Loucy (cell line): Measurements from ENCODE around the gene TRIM31.

Source experiments
- H2AFZ ChIP-seq: fragments of 200-600 bp; sonication (generic); 2 replicates; pipeline ENCODE4 v1.6.0; 2016; ENCODE audit warnings: antibody characterized with exemption, mild to moderate bottlenecking, low read length, moderate library complexity
- H3F3A ChIP-seq: fragments of 200-600 bp; 2 replicates; pipeline ENCODE4 v1.6.0; 2016; ENCODE audit warnings: antibody characterized with exemption, low read depth, mild to moderate bottlenecking
- H3K27me3 ChIP-seq: fragments of 200-600 bp; sonication (generic); 2 replicates; pipeline ENCODE4 v1.6.1; 2014; ENCODE audit warnings: low read length, mild to moderate bottlenecking; ENCODE audit not compliant: insufficient read depth, poor library complexity, severe bottlenecking
- H3K36me3 ChIP-seq: fragments of 200-600 bp; sonication (generic); 2 replicates; pipeline ENCODE4 v1.6.1; 2016; ENCODE audit warnings: low read length; ENCODE audit not compliant: insufficient read depth
- H3K4me1 ChIP-seq: fragments of 200-600 bp; sonication (generic); 2 replicates; pipeline ENCODE4 v1.5.1; 2014; ENCODE audit warnings: low read length, mild to moderate bottlenecking; ENCODE audit not compliant: insufficient read depth, poor library complexity, severe bottlenecking
- H3K4me2 ChIP-seq: fragments of 200-600 bp; sonication (generic); 2 replicates; pipeline ENCODE4 v1.6.0; 2014; ENCODE audit warnings: antibody characterized with exemption, low read length, low read depth, mild to moderate bottlenecking; ENCODE audit not compliant: poor library complexity, severe bottlenecking
- H3K4me3 ChIP-seq: fragments of 200-600 bp; sonication (generic); 2 replicates; pipeline ENCODE4 v1.5.1; 2014; ENCODE audit warnings: low read length, mild to moderate bottlenecking, mixed read lengths; ENCODE audit not compliant: poor library complexity, severe bottlenecking
- H3K79me2 ChIP-seq: fragments of 200-600 bp; sonication (generic); 2 replicates; pipeline ENCODE4 v1.6.1; 2014; ENCODE audit warnings: low read length; ENCODE audit not compliant: insufficient read depth
- H3K9ac ChIP-seq: fragments of 200-600 bp; sonication (generic); 2 replicates; pipeline ENCODE4 v1.6.0; 2014; ENCODE audit warnings: mild to moderate bottlenecking, low read depth, low read length, moderate library complexity; ENCODE audit not compliant: poor library complexity, severe bottlenecking
- H3K9me2 ChIP-seq: fragments of 200-600 bp; sonication (generic); replicated peaks from 2 replicates; pipeline ENCODE4 v1.6.1; 2016; ENCODE audit warnings: low read depth, low read length, mixed read lengths
- H3K9me3 ChIP-seq: fragments of 200-600 bp; sonication (generic); 2 replicates; pipeline ENCODE4 v1.6.1; 2014; ENCODE audit warnings: mild to moderate bottlenecking, antibody characterized with exemption, low read length, low read depth; ENCODE audit not compliant: insufficient read depth
- H4K20me1 ChIP-seq: fragments of 200-600 bp; sonication (generic); 2 replicates; pipeline ENCODE4 v1.6.0; 2014; ENCODE audit warnings: antibody characterized with exemption, low read length, mild to moderate bottlenecking; ENCODE audit not compliant: insufficient read depth, poor library complexity, severe bottlenecking
- CTCF ChIP-seq: fragments of 200-600 bp; sonication (generic); conservative IDR thresholded peaks from 2 replicates; pipeline ENCODE4 v1.5.1; 2014; ENCODE audit warnings: mild to moderate bottlenecking, antibody characterized with exemption, low read length
- EZH2phosphoT487 ChIP-seq: fragments of 200-600 bp; IDR thresholded peaks from 2 replicates; pipeline ENCODE4 v1.6.1; 2018; ENCODE audit warnings: antibody characterized with exemption, mild to moderate bottlenecking, moderate library complexity, borderline replicate concordance

TRIM31 gene

GRCh38 chr6:30113841-30114240, 951 bp upstream of the TRIM31 start:
- H3K4me3 ChIP-seq = no peak overlapping the region
- no peaks in the 10 kb centered on the region for H3F3A ChIP-seq
- H3K4me1 ChIP-seq = peaks cover 10% of the 10 kb centered on the region
- H3K9ac ChIP-seq = no peak overlapping the region
- peak overlapping the region; percentile 12; the same call in 1 of the 2 replicates for H2AFZ ChIP-seq
- H4K20me1 ChIP-seq = no peaks in the 10 kb centered on the region
- H3K79me2 ChIP-seq = no peaks in the 10 kb centered on the region
- TF ChIP-seq EZH2phosphoT487 = no peak
- no peak for TF ChIP-seq CTCF
- no peaks in the 10 kb centered on the region for H3K9me2 ChIP-seq
- H3K27me3 ChIP-seq = no peaks in the 10 kb centered on the region
- no peaks in the 10 kb centered on the region for H3K9me3 ChIP-seq
- H3K36me3 ChIP-seq = no peaks in the 10 kb centered on the region
- no peak overlapping the region for H3K4me2 ChIP-seq

GRCh38 chr6:30112402-30112994, 392 bp downstream of the TRIM31 start:
- Histone ChIP-seq H3K36me3 (no peaks in the 10 kb centered on the region), H3K27me3 (no peaks in the 10 kb centered on the region)

GRCh38 chr6:30111266-30111856, 1.5 kb downstream of the TRIM31 start:
- Histone ChIP-seq H3K9me3 (no peaks in the 10 kb centered on the region), H4K20me1 (no peaks in the 10 kb centered on the region), H3K4me2 (no peak overlapping the region), H2AFZ (no peak overlapping the region), H3K4me3 (no peak overlapping the region), H3K4me1 (peaks cover 15% of the 10 kb centered on the region), H3K36me3 (no peaks in the 10 kb centered on the region), H3K9me2 (no peaks in the 10 kb centered on the region), H3F3A (no peaks in the 10 kb centered on the region), H3K27me3 (no peaks in the 10 kb centered on the region), H3K9ac (no peak overlapping the region), H3K79me2 (no peaks in the 10 kb centered on the region)
- TF ChIP-seq CTCF = no peak
- no peak for TF ChIP-seq EZH2phosphoT487

More at GRCh38 chr6:30112402-30112994, 392 bp downstream of the TRIM31 start:
- Histone ChIP-seq H3K4me3 (no peak overlapping the region), H3K79me2 (no peaks in the 10 kb centered on the region), H3K4me2 (no peak overlapping the region), H2AFZ (no peak overlapping the region), H4K20me1 (no peaks in the 10 kb centered on the region), H3K9me3 (no peaks in the 10 kb centered on the region), H3F3A (no peaks in the 10 kb centered on the region), H3K9me2 (no peaks in the 10 kb centered on the region), H3K9ac (no peak overlapping the region), H3K4me1 (peaks cover 15% of the 10 kb centered on the region)
- TF ChIP-seq EZH2phosphoT487 = no peak
- no peak for TF ChIP-seq CTCF
